Memory B cell (primary cell): ENCODE data around the gene EXOSC9.
A peak's percentile ranks its signal among the peaks of the same experiment; 100 is the strongest.

ENCODE experiments used
- ATAC-seq: fragments of 150-1000 bp; cut with Tn5 transposase; 2 replicates; pipeline ENCODE4 v1.10.0; 2021; ENCODE audit warnings: low read depth, mild to moderate bottlenecking, moderate library complexity
- DNase-seq, 2 donors: peaks; one replicate each; pipeline ENCODE4 v3.0.0; 2022; ENCODE audit warnings: low spot score in 2 of 2
- H3K27ac Mint-ChIP-seq: one replicate; pipeline ENCODE4 v1.8.0; 2022; ENCODE audit warnings: mild to moderate bottlenecking, moderate library complexity, mixed read lengths
- H3K27me3 Mint-ChIP-seq: one replicate; pipeline ENCODE4 v1.8.0; 2022; ENCODE audit warnings: mixed read lengths
- H3K36me3 Mint-ChIP-seq: one replicate; pipeline ENCODE4 v1.8.0; 2022; ENCODE audit warnings: mild to moderate bottlenecking, mixed read lengths
- H3K4me1 Mint-ChIP-seq: one replicate; pipeline ENCODE4 v1.8.0; 2022; ENCODE audit warnings: mixed read lengths
- H3K4me3 Mint-ChIP-seq: one replicate; pipeline ENCODE4 v1.8.0; 2022; ENCODE audit warnings: mild to moderate bottlenecking, moderate library complexity, mixed read lengths
- H3K9me3 Mint-ChIP-seq: one replicate; pipeline ENCODE4 v1.8.0; 2022; ENCODE audit warnings: mixed read lengths

Gene EXOSC9

GRCh38 chr4:121823505-121824170 lies 22.5 kb downstream of the EXOSC9 start, which contains the start of gene CCNA2:
CCNA2 (minus strand) TSS chr4:121823883; CDS start chr4:121823628, 255 bp downstream.
- peaks cover 2% of the 10 kb centered on the region for H3K36me3 Mint-ChIP-seq
- H3K27ac Mint-ChIP-seq: peak within 1 kb of the TSS; percentile 91
- H3K27me3 Mint-ChIP-seq: no peaks in the 10 kb centered on the region
- peak; percentile 92 to 95 for DNase-seq
- peak within 1 kb of the TSS; percentile 94 for H3K4me3 Mint-ChIP-seq
- no peaks in the 10 kb centered on the region for H3K9me3 Mint-ChIP-seq
- peak; percentile 98 for ATAC-seq
- H3K4me1 Mint-ChIP-seq: peaks cover 9% of the 10 kb centered on the region

GRCh38 chr4:121824171-121824527 lies 23.0 kb downstream of the EXOSC9 start:
- DNase-seq: no peak
- peaks cover 9% of the 10 kb centered on the region for H3K4me1 Mint-ChIP-seq
- H3K36me3 Mint-ChIP-seq: peaks cover 2% of the 10 kb centered on the region

GRCh38 chr4:121824950-121825349 lies 23.8 kb downstream of the EXOSC9 start:
- DNase-seq (no peak), ATAC-seq (no peak)
- H3K4me3 Mint-ChIP-seq: no peak overlapping the region
- peaks cover 9% of the 10 kb centered on the region for H3K4me1 Mint-ChIP-seq
- H3K27me3 Mint-ChIP-seq: no peaks in the 10 kb centered on the region
- H3K27ac Mint-ChIP-seq: no peak overlapping the region
- H3K9me3 Mint-ChIP-seq: no peaks in the 10 kb centered on the region
- H3K36me3 Mint-ChIP-seq: peaks cover 2% of the 10 kb centered on the region

More at GRCh38 chr4:121824171-121824527, 23.0 kb downstream of the EXOSC9 start:
- peak overlapping the region; percentile 94 for H3K4me3 Mint-ChIP-seq
- no peaks in the 10 kb centered on the region for H3K9me3 Mint-ChIP-seq
- peak overlapping the region; percentile 91 for H3K27ac Mint-ChIP-seq
- H3K27me3 Mint-ChIP-seq: no peaks in the 10 kb centered on the region
- no peak for ATAC-seq

- peaks cover 6% of the 10 kb centered on the region for H3K4me1 Mint-ChIP-seq
- no peak for DNase-seq
- H3K4me3 Mint-ChIP-seq: no peak overlapping the region
- no peaks in the 10 kb centered on the region for H3K27me3 Mint-ChIP-seq
- no peak for ATAC-seq
- peaks cover 5% of the 10 kb centered on the region for H3K36me3 Mint-ChIP-seq
- H3K9me3 Mint-ChIP-seq: no peaks in the 10 kb centered on the region
- no peak overlapping the region for H3K27ac Mint-ChIP-seq
Observed at GRCh38 chr4:121827853-121828252, 26.7 kb downstream of the EXOSC9 start.

- H3K27me3 Mint-ChIP-seq: no peaks in the 10 kb centered on the region
- peaks cover 5% of the 10 kb centered on the region for H3K36me3 Mint-ChIP-seq
Observed at GRCh38 chr4:121829511-121829910, 28.4 kb downstream of the EXOSC9 start.

GRCh38 chr4:121838136-121838535 lies 37.0 kb downstream of the EXOSC9 start:
- no peaks in the 10 kb centered on the region for H3K4me1 Mint-ChIP-seq
- no peak for DNase-seq
- H3K36me3 Mint-ChIP-seq: peaks cover 15% of the 10 kb centered on the region
- H3K27me3 Mint-ChIP-seq: no peaks in the 10 kb centered on the region
- peaks cover 2% of the 10 kb centered on the region for H3K9me3 Mint-ChIP-seq
- H3K27ac Mint-ChIP-seq: no peak overlapping the region
- no peak for ATAC-seq
- no peak overlapping the region for H3K4me3 Mint-ChIP-seq

More at GRCh38 chr4:121829511-121829910, 28.4 kb downstream of the EXOSC9 start:
- H3K27ac Mint-ChIP-seq: no peak overlapping the region
- ATAC-seq: no peak
- H3K4me3 Mint-ChIP-seq: no peak overlapping the region
- DNase-seq: no peak
- no peaks in the 10 kb centered on the region for H3K9me3 Mint-ChIP-seq
- no peaks in the 10 kb centered on the region for H3K4me1 Mint-ChIP-seq

- Mint-ChIP-seq H3K4me3 (no peak overlapping the region), H3K27me3 (no peaks in the 10 kb centered on the region), H3K27ac (no peak overlapping the region), H3K4me1 (no peaks in the 10 kb centered on the region), H3K36me3 (peaks cover 28% of the 10 kb centered on the region), H3K9me3 (peaks cover 2% of the 10 kb centered on the region)
- no peak for ATAC-seq
- no peak for DNase-seq
Observed at GRCh38 chr4:121842862-121843261, 41.7 kb downstream of the EXOSC9 start.

- no peak for ATAC-seq
- no peak for DNase-seq
- Mint-ChIP-seq H3K27me3 (no peaks in the 10 kb centered on the region), H3K9me3 (no peaks in the 10 kb centered on the region), H3K4me3 (no peak overlapping the region), H3K4me1 (no peaks in the 10 kb centered on the region), H3K36me3 (peaks cover 20% of the 10 kb centered on the region), H3K27ac (no peak overlapping the region)
Observed at GRCh38 chr4:121846662-121847061, 45.5 kb downstream of the EXOSC9 start.

- no peak overlapping the region for H3K27ac Mint-ChIP-seq
- no peak overlapping the region for H3K4me3 Mint-ChIP-seq
- no peaks in the 10 kb centered on the region for H3K27me3 Mint-ChIP-seq
- no peak for ATAC-seq
- H3K4me1 Mint-ChIP-seq: no peaks in the 10 kb centered on the region
- no peaks in the 10 kb centered on the region for H3K9me3 Mint-ChIP-seq
- H3K36me3 Mint-ChIP-seq: peaks cover 19% of the 10 kb centered on the region
- no peak for DNase-seq
Observed at GRCh38 chr4:121851354-121851753, 50.2 kb downstream of the EXOSC9 start.

GRCh38 chr4:121860121-121860520 lies 59.0 kb downstream of the EXOSC9 start:
- Mint-ChIP-seq H3K4me3 (no peak overlapping the region), H3K4me1 (no peaks in the 10 kb centered on the region), H3K9me3 (no peaks in the 10 kb centered on the region), H3K36me3 (peaks cover 2% of the 10 kb centered on the region), H3K27ac (no peak overlapping the region), H3K27me3 (no peaks in the 10 kb centered on the region)
- ATAC-seq: no peak
- DNase-seq: no peak

GRCh38 chr4:121861426-121861825 lies 60.3 kb downstream of the EXOSC9 start:
- no peaks in the 10 kb centered on the region for H3K27me3 Mint-ChIP-seq
- H3K4me1 Mint-ChIP-seq: no peaks in the 10 kb centered on the region

GRCh38 chr4:121863799-121864198 lies 62.7 kb downstream of the EXOSC9 start:
- H3K4me3 Mint-ChIP-seq: no peak overlapping the region
- H3K4me1 Mint-ChIP-seq: peaks cover 1% of the 10 kb centered on the region
- H3K27ac Mint-ChIP-seq: no peak overlapping the region
- no peaks in the 10 kb centered on the region for H3K27me3 Mint-ChIP-seq
- DNase-seq (no peak), ATAC-seq (no peak)
- H3K36me3 Mint-ChIP-seq: peaks cover 11% of the 10 kb centered on the region
- no peaks in the 10 kb centered on the region for H3K9me3 Mint-ChIP-seq

More at GRCh38 chr4:121861426-121861825, 60.3 kb downstream of the EXOSC9 start:
- ATAC-seq (no peak), DNase-seq (no peak)
- H3K36me3 Mint-ChIP-seq: peaks cover 7% of the 10 kb centered on the region
- no peak overlapping the region for H3K4me3 Mint-ChIP-seq
- H3K27ac Mint-ChIP-seq: no peak overlapping the region
- H3K9me3 Mint-ChIP-seq: no peaks in the 10 kb centered on the region
